Activated T-cell treated with anti-CD3 and anti-CD28 coated beads for 1 hour (primary cell): Measurements from ENCODE around the gene CLPTM1L.

Source experiments
- DNase-seq: peaks from one replicate; pipeline ENCODE4 v3.0.0-alpha.2; 2020; ENCODE audit warnings: low read depth

Gene CLPTM1L

GRCh38 chr5:1274471-1274870 is 70.4 kb downstream of the CLPTM1L start:
- DNase-seq: no peak

GRCh38 chr5:1273745-1274144 is 71.2 kb downstream of the CLPTM1L start:
- DNase-seq: no peak

GRCh38 chr5:1272201-1272600 is 72.7 kb downstream of the CLPTM1L start:
- no peak for DNase-seq

- no peak for DNase-seq
These were observed 73.7 kb downstream of the CLPTM1L start for GRCh38 chr5:1270933-1271914.

GRCh38 chr5:1270426-1270825 is 74.5 kb downstream of the CLPTM1L start:
- no peak for DNase-seq

GRCh38 chr5:1268666-1269065 is 76.2 kb downstream of the CLPTM1L start:
- peak; percentile 21 for DNase-seq

GRCh38 chr5:1268056-1268455 is 76.8 kb downstream of the CLPTM1L start:
- no peak for DNase-seq
